ENCODE data around the gene HVCN1. TPM values are rescaled to one million over a fixed set of nuclear protein-coding genes. Genes with fewer than 3 reads are reported as not detected.

Gene HVCN1
- total and polyA plus RNA-seq, 2 of the 8 experiments (the other 6 are each of a cell fraction or from before 2014, with no cell fraction given): 5.8 to 11.2 TPM

DNA sequence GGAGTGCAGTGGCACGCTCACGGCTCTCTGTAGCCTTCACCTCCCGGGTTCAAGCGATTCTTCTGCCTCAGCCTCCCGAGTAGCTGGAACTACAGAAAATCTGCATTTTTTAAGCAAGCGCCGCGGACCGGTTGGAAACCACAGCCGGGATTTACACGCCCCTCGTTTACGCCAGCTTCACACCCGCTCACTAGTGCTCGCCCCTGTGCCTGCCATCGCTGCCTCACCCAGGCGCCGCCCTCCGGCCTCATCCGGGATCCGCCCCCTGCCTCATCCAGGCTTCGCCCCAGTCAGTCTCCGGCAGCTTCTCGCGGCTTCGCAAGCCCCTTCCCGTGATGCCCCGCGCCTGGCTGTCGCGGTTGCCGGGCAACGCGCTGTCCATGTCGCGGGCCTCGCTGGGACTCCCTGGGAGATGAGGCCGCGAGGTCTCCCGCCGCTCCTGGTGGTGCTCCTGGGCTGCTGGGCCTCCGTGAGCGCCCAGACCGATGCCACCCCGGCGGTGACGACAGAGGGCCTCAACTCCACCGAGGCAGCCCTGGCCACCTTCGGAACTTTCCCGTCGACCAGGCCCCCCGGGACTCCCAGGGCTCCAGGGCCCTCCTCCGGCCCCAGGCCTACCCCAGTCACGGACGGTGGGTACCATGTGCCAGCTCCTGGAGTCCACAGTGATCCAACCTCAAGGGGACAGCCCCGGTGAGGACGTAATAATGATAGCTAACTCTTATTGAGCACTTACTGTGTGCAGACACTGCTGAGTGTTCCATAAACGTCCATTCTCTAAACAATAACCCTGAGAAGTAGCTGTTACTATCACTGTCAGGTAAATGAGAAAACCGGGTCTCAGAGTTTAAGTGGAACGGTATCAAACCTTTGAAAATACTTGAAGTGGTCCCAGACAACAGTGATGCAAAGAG lies 74.9 kb downstream of the HVCN1 start, which contains the start of gene TCTN1 (continued):
- peak in 1 of 2 experiments; percentile 60; a peak in 1 of 3 replicates for TF ChIP-seq POLR2A (IDR thresholded peaks at IDR 0.05; ENCODE audit: control extremely low read depth in 1 of 2, low read depth in 2 of 2, low read length in 2 of 2)
- TF ChIP-seq RXRA (IDR thresholded peaks at IDR 0.05; ENCODE audit: insufficient read depth, low read depth, low read length): no peak
- no peak for TF ChIP-seq CTBP2 (IDR thresholded peaks at IDR 0.05; ENCODE audit: borderline replicate concordance, insufficient read depth, insufficient read length, low read length)
- TF ChIP-seq SIN3A (conservative IDR thresholded peaks at IDR 0.05 in 1 of 2, IDR thresholded peaks at IDR 0.05 in 1 of 2; ENCODE audit: low read depth in 1 of 2, low read length in 2 of 2): peak in 1 of 2 experiments; percentile 83; a peak in 2 of 4 replicates
- TF ChIP-seq CHD1 (IDR thresholded peaks at IDR 0.05; ENCODE audit: low read depth, low read length): no peak
- TF ChIP-seq, protein P1, sequence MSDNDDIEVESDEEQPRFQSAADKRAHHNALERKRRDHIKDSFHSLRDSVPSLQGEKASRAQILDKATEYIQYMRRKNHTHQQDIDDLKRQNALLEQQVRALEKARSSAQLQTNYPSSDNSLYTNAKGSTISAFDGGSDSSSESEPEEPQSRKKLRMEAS (IDR thresholded peaks at IDR 0.05): peak; percentile 45
- peak; percentile 95 for TF ChIP-seq KDM4A (IDR thresholded peaks at IDR 0.05; ENCODE audit: low read depth, low read length, severe bottlenecking)
- TF ChIP-seq CBX8 (IDR thresholded peaks at IDR 0.05; ENCODE audit: borderline replicate concordance, low read depth, low read length): no peak
- TF ChIP-seq TAF1 (IDR thresholded peaks at IDR 0.05; ENCODE audit: low read depth, low read length): 0 out of 2 replicates have a peak, but pooled peaks have one; percentile 41
- no peak for TF ChIP-seq KDM5A (IDR thresholded peaks at IDR 0.05; ENCODE audit: low read length)
- TF ChIP-seq JUND (IDR thresholded peaks at IDR 0.05; ENCODE audit: low read length): no peak

All from H1 (cell line).